ENCODE results near the gene SLC45A2.
"Not testable (repeated sequence)": the region's sequence is repeated elsewhere in the genome, so short reads cannot be mapped to it uniquely, and the experiment has no call there.

Gene SLC45A2, protein sequence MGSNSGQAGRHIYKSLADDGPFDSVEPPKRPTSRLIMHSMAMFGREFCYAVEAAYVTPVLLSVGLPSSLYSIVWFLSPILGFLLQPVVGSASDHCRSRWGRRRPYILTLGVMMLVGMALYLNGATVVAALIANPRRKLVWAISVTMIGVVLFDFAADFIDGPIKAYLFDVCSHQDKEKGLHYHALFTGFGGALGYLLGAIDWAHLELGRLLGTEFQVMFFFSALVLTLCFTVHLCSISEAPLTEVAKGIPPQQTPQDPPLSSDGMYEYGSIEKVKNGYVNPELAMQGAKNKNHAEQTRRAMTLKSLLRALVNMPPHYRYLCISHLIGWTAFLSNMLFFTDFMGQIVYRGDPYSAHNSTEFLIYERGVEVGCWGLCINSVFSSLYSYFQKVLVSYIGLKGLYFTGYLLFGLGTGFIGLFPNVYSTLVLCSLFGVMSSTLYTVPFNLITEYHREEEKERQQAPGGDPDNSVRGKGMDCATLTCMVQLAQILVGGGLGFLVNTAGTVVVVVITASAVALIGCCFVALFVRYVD

DNA sequence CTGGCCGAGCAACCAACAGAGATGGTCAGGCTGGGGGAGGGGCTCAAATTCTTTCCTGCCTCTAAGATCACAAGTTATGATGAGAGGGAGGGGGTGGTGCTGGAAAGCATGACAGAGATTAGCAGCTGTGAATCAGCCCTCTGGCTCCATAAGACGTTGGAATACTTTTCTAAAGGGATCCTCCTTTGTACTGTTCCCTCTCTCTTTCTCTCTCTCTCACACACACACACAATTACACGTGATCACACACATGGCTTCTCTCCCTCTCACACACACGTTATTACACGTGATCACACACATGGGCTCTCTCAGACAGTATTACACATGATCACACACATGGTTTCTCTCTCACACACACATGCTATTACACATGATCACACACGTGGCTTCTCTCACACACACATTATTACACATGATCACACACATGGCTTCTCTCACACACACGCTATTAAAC, at the start of gene SLC45A2:
Gene SLC45A2 (minus strand): TSS at position 23 of the 454 bp plus-strand sequence. CDS start 110 bp downstream, outside the sequence.
- peak; percentile 31 for DNase-seq

DNA sequence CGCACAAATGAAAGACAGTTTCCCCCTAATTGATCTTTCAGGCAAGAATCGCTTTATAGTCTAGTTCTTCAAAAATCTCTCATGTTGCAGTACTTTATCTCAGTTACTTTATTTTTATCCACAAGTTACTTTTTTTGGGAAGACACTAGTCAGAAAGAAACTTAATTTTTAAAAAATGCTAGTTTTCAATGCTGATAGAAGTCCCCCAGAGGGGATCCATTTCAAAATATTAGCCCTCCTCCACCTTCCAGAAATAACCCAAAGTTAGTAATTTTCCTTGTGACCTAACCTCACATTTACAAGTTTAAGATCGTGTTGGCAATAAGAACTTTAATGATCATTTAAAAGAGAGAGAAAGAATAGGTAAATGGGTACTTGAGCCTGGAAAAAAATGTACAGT, 47.5 kb upstream of the SLC45A2 start:
- DNase-seq = no peak

DNA sequence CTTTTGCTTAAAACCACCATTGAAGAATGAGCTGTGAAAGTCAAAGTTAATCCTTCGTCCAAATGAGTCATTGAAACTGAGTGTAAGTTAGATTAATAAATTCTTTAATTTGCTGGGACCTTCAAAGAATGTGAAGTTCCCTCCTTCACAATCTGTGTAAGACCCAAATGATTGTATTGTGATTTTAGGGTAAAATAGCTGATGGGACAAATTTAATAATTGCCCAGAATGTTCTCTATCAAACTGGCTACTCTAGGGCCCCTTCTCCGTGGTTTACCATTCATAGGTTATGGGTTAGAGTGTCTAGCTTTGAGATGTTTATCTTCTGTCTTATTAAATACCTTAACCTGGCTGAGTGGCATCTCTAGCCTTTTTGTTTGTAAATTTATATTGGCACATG, 46.6 kb upstream of the SLC45A2 start:
- no peak for DNase-seq

DNA sequence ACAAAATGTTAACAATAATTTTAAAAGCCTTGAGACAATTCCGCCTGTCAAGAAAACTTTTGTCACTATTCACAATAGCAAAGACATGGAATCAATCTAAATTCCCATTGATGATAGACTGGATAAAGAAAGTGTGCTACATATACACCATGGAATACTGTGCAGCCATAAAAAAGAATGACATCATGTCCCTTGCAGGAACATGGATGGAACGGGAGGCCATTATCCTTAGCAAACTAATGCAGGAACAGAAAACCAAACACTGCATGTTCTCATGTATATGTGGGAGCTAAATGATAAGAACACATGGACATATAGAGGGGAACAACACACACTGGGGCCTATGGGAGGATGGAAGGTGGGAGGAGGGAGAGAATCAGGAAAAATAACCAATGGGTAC, 46.1 kb upstream of the SLC45A2 start:
- not testable (repeated sequence) for DNase-seq

DNA sequence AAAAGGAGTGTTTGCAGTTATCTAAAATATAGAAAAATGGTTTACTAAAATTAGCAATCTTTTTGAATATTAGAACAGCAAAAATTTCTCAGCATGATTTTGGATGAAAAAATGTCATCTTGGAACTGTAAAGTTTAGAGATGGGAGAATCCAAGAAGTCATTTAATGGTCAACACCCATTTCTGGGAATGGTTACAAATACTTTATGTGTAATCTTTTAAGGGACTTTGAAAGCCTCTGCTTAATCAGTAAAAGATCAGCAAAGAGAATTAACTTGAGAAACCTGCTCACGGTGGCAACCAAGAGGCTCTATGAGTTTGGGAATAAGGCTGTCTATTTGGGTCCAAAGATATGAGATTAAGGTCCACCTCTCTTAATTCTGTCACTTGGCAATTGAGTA, 45.6 kb upstream of the SLC45A2 start:
- DNase-seq = no peak

DNA sequence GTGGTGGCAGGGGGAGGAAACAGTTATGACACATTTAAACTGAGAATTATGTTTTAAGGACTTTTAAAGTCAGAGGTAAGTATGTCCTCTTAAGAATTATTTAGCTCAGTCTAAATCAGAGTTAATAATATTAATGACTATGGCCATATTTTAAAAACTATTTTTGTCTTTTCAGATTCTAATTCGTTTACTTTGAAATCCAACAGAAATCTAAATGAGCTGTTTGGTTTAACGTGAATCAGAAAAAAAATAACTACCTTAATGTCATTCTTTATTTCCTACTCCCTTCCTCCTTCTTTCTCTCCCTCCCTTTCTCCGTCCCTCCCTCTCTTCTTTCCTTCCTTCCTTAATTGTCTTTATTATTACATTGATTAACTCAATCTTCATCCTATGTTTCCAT, 43.9 kb upstream of the SLC45A2 start:
- DNase-seq = no peak

DNA sequence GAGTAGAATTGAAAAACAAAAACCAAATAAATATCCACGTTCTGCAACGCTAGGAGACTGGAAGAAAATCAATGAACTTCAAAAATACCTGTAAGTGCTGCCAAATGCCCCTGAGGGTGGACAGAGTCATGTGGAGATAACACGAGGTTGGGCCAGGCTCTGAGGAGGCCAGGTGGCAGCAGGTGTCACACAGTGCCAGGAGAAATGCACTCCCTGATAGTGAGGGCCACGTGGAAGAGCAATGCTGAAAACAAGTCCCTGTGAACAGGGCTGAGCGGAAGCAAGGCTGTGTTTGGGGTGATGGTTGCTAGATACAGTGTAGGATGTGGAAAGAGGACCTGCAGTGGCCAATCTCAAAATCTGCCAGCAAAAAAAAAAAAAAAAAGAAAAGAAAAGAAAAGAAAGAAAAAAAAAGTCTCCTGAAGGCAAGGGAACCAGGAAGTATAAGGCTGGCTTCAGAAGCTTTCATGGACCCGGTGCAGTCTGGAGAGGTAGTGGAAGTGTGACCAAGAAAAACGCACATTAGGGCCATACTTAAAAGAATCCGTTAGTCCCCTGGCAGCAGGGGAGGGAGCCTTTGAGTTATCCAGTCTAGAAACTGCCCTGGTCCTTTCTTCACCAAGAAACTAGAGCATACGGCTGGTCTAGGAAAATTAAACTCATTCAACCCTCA, 41.7 kb upstream of the SLC45A2 start:
- no peak for DNase-seq

DNA sequence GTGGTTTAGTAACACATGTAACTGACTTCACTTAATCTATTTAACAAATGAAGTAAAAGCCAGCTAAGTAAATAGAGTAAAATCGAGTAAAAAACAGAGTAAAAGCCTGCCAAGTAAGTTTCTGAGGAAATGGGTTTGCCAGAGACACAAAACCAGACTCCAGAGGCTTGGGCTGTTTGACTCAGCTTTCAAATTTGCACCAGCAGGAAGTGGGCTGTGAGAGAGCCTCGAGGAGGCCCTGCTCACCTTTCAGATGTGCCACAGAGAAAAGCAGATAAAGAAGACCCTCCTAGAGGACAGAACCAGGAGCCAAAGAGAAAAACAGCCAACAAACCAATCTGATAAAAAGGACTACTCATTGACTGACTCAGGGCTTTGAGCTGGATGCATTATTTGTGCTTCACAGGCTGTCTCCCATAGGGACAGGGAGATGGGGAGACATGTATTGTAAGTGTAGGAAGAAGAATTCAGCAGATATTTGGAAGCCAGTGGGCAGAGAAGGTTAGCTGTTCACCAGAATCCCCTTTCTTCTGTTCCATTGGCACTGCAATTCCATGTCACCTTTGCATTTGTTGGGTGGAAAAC, 37.7 kb upstream of the SLC45A2 start:
- DNase-seq = no peak

DNA sequence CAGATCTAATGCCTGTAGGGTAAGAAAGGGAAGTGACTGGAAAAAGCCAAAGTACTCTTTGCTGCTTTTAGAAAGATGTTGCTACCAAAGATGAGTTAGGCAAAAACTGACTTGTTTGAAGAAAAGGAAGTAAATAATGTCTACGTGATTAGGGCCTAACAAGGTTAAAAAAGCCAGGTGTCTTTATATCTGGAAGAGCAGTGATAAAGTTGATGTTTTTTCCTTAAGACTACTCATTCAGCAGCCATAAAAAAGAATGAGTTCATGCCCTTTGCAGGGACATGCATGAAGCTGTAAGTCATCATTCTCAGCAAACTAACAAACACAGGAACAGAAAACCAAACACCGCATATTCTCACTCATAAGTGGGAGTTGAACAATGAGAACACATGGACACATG, 36.8 kb upstream of the SLC45A2 start:
- DNase-seq = no peak

DNA sequence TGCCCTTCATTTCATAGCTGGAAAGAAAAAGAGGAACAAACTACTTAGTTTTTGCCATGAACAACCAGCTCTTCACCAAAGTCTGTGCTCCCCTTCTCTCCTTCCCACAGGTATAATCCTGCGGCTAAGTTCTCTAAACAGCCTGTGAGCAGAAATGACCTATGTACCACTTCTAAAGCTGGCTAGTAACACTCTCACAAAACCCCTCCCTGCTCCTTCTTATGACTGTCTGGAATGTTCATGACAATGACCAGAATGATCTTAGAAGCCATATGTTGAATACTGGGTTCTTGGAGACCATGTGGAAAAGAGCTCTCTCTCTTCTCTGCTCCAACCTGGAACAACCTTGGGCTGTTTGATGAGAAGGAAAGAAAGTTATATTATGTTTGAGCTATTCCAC, 36.2 kb upstream of the SLC45A2 start:
- DNase-seq = no peak

DNA sequence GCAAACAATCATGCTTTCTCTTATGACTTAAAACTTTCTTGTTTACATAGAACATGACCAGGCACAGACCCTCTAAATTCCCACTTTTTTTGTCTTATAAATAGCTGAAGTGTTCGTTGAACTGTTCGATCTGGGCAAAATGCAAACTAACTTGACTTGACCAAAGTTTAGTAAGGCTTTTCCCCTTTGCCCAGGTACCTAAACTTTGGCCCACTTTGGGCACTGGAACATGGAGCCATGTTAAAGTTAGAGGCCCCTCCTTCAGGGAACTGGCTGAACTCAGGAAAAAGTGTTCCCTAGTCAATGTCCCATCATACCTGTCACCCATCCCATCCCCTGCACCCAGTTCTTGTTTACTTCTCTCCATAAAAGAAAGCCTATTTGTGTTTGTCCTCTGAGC, 32.8 kb upstream of the SLC45A2 start:
- no peak for DNase-seq

DNA sequence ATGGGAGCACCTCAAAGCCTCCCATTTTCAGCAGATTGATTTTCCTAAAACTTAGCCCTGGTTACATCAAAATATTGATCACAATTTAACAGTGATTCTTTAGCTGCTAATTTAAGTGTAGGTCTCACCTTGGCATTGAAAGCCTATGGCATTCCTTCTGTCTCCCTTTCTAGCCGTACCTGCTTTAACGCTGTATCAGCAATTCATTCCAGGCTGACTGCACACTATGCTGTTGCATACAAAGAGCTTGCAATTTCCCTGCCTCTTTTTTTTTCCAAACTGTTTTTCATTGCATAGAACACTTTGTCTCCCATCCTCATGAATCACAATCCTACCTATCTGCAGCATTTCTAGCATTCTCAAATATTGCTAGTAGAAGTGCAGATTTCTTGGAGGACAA, 32.3 kb upstream of the SLC45A2 start:
- DNase-seq = no peak

DNA sequence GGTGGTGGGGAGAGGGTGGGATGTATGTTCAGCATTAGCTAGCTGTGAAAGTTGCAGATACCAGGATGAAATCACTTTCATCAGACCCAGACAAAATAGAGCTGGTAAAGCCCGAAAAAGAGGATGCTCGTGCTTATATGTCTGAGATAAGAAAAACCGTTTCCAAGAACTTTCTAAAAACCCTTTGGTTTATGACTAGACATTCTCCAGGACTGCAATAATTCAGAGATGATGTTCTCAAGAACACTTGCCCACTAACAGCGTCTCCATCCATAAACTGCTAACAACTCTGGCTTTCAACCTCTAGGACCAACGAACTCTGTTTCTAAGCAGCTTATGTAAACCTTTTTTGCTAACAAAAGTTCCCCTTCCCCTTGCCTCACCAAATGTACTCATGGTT, 31.7 kb upstream of the SLC45A2 start:
- DNase-seq = no peak

DNA sequence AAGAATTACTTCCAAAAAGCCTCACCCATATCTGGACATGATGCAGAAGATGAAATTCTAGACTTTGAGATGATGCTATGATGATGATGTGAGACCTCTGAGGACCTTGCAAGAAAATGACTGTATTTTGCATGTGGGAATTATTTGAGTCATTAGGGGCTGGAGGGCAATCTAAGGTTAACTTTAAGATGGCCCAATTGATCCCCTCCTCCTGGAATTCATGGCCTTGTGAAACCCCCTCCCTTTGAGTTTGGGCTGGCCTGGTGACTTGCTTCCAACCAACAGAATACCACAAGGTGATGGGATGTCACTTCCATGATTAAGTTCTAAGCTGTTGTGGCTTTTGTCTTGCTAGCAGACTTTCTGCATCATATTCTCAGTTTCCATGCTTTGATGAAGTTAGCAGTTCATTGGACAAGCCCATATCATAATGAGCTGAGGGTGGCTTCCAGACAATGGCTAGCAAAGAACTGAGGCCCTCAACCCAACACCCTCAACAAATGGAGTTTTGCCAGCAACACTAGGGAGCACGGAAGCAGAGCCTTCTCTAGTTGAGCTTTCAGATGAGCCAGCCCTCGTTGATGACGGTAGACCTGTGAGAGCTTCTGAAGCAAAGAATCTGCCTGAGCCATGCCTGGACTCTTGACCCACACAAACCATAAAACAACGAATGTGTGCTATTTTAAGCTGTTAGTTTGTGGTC, 30.8 kb upstream of the SLC45A2 start:
- no peak for DNase-seq

DNA sequence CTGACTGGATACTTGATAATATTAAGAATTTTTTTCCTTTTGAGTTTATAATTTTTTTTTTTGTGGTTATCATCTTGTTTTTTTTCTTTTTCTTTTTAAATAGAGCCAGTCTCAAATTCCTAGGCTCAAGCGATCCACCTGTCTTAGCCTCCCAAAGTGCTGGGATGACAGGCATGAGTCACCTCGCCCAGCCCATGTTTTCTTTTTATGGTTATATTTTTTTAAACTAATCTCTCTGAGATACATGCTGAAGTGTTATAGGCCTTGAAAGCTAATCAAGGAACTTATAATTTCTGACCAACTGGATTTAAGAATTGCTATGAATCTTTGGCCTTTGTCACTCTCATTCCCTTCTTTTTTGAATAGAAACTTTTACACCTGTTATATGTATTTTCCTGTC, 30.1 kb upstream of the SLC45A2 start:
- no peak for DNase-seq

DNA sequence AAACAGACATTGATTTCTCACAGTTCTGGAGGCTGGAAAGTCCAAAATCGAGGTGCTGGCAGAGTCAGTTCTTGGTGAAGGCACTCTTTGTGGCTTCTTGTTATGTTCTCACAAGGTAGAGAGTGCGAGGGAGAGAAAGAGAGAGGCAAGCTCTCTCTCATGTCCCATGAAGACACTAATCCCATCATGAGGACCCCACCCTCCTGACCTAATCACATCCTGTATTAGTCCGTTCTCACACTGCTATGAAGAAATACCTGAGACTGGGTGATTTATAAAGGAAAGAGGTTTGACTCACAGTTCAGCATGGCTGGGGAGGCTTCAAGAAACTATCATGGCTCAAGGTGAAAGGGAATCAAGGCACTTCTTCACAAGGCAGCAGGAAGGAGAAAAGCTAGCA, 29.1 kb upstream of the SLC45A2 start:
- no peak for DNase-seq

DNA sequence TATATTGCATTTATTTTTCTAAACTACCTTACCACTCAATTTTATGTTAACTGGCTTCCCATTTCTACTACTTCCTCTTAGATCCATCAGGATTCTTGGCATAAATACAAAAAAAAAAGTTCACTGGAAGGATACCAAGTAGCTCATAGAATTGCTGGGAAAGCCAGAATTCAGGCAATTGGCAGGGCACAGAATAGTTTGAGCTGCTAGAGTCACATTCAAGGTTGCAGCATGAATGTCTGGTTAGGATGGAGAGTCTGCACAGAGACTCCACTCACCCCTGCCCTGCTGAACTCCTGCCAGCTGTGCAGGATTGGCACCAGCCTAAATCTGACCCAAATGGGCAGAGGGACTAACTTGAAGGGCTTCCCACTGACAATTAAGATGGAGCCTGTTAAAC, 28.3 kb upstream of the SLC45A2 start:
- DNase-seq = peak; percentile 39

DNA sequence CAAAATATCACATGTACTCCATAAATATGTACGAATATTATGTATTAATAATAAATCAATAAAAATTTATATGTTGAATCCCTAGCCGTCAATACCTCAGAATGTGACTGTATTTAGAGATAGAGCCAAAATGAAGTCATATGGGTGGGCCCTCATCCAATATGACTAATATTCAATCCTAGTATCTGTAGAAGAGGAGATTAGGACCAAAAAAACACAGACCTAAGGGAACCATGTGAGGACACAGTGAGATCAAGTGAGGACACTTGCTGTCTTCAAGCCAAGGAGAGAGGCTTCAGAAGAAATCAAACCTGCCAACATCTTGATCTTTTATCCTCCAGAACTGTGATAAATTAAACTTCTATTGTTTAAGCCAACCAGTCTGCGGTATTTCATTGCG, 27.0 kb upstream of the SLC45A2 start:
- DNase-seq = no peak

DNA sequence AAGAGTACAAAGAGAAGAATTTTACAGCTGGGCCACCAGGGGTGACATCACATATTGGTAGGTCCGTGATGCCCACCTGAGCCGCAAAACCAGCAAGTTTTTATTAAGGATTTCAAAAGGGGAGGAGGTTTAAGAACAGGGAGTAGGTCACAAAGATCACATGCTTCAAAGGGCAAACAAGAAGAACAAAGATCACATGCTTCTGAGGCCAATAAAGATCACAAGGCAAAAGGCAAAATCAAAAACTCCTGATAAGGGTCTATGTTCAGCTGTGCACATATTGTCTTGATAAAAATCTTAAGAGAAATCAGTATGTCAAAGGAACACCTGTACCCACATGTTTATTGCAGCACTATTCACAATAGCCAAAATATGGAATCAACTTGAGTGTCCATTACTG, 25.7 kb upstream of the SLC45A2 start:
- not testable (repeated sequence) for DNase-seq

DNA sequence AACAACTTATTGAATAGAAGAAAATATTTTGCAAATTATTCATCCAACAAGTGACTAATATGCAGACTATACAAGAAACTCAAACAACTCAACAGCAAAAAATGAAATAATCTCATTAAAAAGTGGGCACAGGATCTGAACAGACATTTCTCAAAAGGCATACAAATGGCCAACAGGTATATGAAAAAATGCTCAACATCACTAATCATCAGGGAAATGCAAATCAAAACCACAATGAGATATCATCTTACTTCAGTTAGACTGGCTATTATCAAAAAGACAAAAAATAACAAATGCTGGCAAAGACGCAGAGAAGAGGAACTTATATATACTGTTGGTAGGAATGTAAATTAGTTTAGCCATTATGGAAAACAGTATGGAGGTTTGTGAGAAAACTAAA, 25.1 kb upstream of the SLC45A2 start:
- no peak for DNase-seq

DNA sequence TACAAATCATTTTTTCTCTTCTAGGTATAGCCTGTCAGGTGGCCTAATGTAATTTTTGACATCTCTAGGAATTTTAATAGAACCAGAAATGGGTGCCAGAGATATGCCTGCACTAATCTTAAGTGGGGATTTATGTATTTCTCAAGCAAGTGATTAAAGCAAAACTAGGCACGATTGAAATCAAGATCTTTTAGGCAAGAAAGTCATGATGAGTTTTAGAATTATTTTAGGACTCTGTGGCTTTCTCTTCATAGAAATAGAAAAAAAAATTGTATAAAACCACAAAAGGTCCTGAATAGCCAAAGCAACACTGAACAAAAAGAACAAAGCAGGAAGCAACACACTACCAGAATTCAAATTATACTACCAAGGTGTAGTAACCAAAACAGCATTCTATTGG, 24.3 kb upstream of the SLC45A2 start:
- no peak for DNase-seq

DNA sequence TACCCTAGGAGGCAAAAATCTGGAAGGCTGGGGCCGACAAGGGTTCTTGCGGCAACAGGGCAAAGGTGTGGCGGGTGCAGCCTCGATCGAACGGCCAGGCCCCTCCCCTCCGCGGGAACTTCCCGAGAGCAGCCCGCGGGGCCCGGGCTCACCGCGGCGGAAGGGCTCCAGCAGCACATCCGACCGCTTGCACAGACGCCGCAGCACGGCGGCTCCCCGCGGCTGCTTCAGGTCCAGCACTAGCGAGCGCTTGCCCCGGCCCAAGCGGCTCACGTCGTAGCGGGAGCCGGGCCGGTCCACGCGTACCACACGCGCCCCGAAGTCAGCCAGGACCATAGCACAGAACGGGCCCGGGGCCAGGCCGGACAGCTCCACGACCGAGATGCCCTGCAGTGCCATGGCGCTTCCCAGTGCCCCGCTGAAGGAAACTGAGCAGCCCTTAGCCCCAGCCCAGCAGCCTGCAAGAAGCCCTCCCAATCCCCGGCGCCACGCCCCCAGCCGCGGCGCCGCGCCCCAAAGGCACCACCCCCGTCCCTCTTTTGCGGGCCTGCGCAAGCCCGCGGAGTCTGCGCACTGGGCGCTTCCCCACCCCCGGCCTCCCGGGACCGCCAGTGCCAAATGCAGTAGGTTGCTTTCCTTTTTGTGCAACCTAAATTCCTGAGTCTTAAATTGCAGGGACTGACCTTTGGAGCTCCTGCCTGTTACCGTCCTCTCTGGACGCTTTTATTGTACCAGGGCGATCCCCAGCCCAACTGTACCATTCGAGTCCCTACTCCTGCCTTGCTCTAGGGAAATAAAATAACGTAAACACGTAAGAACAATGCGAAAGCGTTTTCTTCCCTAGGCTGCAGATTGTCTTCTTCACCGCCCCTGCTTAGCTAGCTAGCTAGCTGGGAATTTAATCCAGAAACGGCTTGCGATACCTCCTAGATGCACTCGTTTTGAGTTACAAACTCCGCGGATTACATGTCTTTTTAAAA, 23.4 kb upstream of the SLC45A2 start, which contains the start of gene AMACR:
Gene AMACR (minus strand): TSS at position 430 of the 980 bp plus-strand sequence. CDS start 31 bp downstream, at position 399.
- peak; percentile 97 for DNase-seq

Measured in eye (tissue), 1 donor.